GM19099 (cell line): ENCODE data around the gene PLA2G3.

Source experiments
- POLR2A ChIP-seq: IDR thresholded peaks from 3 replicates; pipeline ENCODE4 v1.6.1; 2011; ENCODE audit warnings: low read depth; ENCODE audit not compliant: insufficient read length; ENCODE audit errors: extremely low read depth

PLA2G3 gene

DNA sequence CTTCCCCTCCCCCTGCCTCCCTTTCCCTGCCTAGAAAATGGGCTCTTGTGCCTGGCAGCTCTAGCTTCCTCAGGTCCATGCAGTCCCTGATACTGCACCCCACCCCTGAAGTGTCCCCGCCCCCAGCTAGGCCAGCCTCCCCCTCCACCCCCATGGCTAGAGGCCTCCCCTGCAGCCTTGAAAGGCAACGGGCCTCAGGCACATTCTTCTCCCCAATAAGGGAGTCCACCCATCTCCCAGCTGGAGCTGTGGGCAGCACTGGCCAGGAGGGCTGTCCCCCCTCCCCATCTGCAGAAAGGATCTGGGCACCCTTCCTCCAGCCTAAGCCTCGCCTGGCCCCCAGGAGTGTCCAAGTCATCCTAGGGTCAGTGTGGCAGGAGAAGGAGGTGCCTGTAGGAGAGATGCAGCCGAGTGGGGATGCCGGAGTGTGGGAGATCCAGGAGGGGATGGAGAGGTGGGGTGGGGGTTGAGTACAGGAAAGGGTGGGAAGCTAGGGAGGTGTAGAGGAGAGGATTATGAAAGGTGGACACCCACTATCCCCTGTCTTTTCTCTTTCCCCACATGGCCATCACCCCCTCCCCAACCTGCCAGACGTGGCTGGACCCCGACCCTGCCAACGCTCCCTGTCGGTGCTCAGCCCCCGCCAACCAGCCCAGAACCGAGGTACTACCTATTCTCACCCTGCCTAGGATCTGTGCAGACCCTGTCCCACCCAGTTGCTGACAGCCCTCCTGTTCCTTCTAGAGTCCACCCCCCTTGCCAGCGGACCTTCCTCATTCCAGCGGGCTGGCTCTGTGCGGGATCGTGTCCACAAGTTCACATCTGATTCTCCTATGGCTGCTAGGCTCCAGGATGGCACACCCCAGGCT lies 49.9 kb downstream of the PLA2G3 start:
- TF ChIP-seq POLR2A = no peak

DNA sequence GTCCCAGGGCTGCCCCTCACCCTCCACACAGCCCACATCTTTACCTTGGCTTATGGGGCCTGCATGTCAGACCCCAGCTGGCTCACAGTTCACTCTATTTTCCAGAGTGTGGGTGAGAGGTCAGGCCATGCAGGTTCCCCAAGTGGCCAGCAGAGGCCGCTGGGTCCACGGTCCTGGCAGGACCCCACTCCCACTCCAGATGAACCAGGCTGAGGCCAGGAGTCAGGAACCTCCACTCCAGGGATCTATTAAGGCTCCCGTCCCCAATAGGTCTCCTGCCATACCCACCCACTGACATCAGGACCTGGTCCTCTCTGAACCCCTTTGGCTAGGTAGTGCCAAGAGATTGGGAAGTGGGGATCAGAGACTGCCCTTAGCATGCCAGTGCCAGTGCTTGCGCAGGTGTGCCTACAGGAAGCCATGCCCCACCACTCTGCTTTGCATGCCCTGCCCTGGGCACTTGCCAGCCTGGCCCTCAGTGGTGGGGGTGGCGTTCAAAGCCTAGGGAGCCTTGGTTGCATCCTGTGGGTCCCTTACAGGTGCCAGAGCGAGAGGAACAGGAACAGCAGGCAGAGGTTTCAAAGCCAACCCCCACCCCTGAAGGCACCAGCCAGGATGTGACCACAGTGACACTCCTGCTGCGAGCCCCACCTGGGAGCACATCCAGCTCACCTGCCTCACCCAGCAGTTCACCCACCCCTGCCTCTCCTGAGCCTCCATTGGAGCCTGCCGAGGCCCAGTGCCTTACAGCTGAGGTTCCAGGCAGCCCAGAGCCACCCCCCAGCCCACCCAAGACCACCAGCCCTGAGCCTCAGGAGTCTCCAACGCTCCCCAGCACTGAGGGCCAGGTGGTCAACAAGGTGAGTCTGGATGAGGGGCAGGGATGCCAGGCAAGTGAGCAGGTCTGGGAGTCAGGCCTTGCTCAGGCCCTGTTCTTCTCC lies 50.9 kb downstream of the PLA2G3 start:
- no peak for TF ChIP-seq POLR2A

- no peak for TF ChIP-seq POLR2A
Measured at GRCh38 chr22:31088233-31088986, 51.9 kb downstream of the PLA2G3 start.

- no peak for TF ChIP-seq POLR2A
Measured at GRCh38 chr22:31087744-31088215, 52.5 kb downstream of the PLA2G3 start.

DNA sequence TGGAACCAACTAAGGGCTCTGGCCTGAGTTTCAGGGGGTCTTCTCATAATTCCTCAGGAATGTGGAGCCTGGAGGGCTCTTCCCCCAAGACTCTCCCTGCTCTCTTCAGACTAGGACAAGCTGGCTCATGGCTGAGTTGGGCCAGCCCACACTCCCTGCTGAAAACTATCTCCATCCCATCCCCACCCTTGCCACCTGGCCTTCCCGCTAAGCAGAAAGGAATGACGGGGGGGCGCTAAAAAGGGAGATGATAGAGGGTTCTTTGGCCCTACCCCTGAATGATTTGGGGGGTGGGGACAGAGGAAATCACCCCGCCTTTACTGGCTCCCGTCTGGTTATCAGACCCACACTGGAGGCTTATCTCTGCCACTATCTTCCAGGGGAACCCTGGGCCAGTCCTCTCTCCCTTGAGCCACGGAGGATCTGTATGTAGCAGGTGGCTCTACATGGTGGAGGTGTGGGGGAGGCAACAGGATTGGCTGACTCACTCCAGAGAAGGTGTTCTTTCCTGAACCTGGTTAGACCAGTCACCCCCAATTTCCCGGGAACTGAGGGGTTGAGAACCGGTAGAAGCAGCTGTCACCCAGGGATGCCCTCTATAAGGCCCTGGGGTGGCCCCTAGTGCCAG lies 53.5 kb downstream of the PLA2G3 start:
- TF ChIP-seq POLR2A = no peak

DNA sequence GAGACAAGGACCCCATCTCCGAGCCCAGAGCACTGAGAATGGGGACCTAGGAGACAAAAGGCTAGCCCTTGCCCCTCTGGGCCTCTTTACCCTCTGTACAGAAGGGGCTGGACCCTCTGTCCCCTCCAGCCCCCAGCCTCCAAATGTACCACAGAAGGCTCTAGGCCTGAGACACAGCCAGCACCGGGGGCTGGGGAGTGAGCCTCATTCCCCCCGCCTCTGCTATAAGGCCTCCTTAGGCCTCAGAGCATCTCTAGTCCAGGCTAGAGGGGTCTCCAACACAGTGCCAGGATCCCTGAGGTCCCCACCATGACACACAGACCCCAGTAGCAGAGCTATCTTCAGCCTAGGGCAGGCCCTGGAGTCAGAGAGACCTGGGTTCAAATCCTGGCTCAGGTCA lies 54.4 kb downstream of the PLA2G3 start:
- no peak for TF ChIP-seq POLR2A

- TF ChIP-seq POLR2A = no peak
Measured at GRCh38 chr22:31085493-31085824, 54.8 kb downstream of the PLA2G3 start.

DNA sequence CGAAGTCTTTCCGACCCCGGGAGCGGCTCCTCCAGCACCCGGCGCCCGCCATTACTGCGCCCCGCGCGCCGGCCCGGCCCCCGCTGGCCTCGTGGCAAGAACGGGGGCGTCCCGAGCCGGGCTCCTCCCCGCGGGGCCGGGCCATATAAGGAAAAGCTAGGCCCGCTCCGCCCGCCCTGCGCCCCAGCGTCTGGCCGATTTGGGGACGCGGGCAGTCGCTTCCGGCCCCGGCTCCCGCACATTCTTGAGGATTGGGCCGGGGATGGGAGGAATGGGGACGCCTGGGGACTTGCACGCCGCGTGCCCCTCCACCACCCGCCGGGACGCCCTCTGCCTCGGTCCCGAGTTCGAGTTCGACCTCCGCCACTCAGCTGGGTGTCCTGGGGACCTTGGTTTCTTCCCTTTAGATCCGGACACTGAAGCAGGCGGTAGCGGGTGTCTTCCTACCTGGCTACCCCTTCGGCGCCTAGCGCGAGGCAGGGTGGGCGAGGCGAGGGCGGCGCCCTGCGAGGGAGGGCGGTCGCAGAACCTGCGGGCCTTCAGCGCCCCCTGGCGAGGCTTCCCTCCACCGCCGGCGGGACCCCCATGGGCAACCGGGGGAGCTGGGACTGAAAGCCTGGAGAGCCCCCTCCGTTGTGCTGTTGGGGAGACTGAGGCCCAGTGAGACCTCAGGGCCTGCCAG lies 55.4 kb downstream of the PLA2G3 start:
- peak; percentile 93 for TF ChIP-seq POLR2A
